ENCODE results near the gene CCND2.
A peak's percentile ranks its signal among the peaks of the same experiment; 100 is the strongest.

Gene CCND2

GRCh38 chr12:4292341-4293073 is 18.9 kb downstream of the CCND2 start:
- no CpG with 5 or more reads among the region's 16 CpGs for WGBS (ENCODE audit: insufficient coverage, insufficient read length)
- H3K9me3 ChIP-seq (ENCODE audit: control insufficient read depth, insufficient read depth, low read length) = no peaks in the 10 kb centered on the region
- no peak for DNase-seq (ENCODE audit: low read depth, low spot score)
- H3K36me3 ChIP-seq (ENCODE audit: control insufficient read depth, insufficient read depth, low read length) = peaks cover 31% of the 10 kb centered on the region
- H3K27ac ChIP-seq (ENCODE audit: low read length) = no peak overlapping the region
- H3K27me3 ChIP-seq (ENCODE audit: control insufficient read depth, insufficient read depth, low read length) = no peaks in the 10 kb centered on the region
- H3K4me3 ChIP-seq (ENCODE audit: low read length) = no peak overlapping the region
- no peaks in the 10 kb centered on the region for H3K4me1 ChIP-seq (ENCODE audit: control insufficient read depth, insufficient read depth, low read length)

- Histone ChIP-seq H3K27ac (ENCODE audit: low read length) (no peak overlapping the region), H3K4me1 (ENCODE audit: control insufficient read depth, insufficient read depth, low read length) (no peaks in the 10 kb centered on the region), H3K4me3 (ENCODE audit: low read length) (no peak overlapping the region), H3K9me3 (ENCODE audit: control insufficient read depth, insufficient read depth, low read length) (no peaks in the 10 kb centered on the region), H3K36me3 (ENCODE audit: control insufficient read depth, insufficient read depth, low read length) (peaks cover 34% of the 10 kb centered on the region), H3K27me3 (ENCODE audit: control insufficient read depth, insufficient read depth, low read length) (no peaks in the 10 kb centered on the region)
- no CpG with 5 or more reads among the region's 14 CpGs for WGBS (ENCODE audit: insufficient coverage, insufficient read length)
- DNase-seq (ENCODE audit: low read depth, low spot score) = no peak
Observed at GRCh38 chr12:4293299-4293965, 19.9 kb downstream of the CCND2 start.

- WGBS (ENCODE audit: insufficient coverage, insufficient read length) = no CpG with 5 or more reads among the region's 16 CpGs
- DNase-seq (ENCODE audit: low read depth, low spot score) = no peak
- H3K9me3 ChIP-seq (ENCODE audit: control insufficient read depth, insufficient read depth, low read length) = no peaks in the 10 kb centered on the region
Observed at GRCh38 chr12:4293966-4294505, 20.5 kb downstream of the CCND2 start.

GRCh38 chr12:4296751-4297150 is 23.2 kb downstream of the CCND2 start:
- no peak overlapping the region for H3K4me3 ChIP-seq (ENCODE audit: low read length)
- no CpG with 5 or more reads among the region's 6 CpGs for WGBS (ENCODE audit: insufficient coverage, insufficient read length)
- no peaks in the 10 kb centered on the region for H3K27me3 ChIP-seq (ENCODE audit: control insufficient read depth, insufficient read depth, low read length)
- no peaks in the 10 kb centered on the region for H3K4me1 ChIP-seq (ENCODE audit: control insufficient read depth, insufficient read depth, low read length)
- peaks cover 34% of the 10 kb centered on the region for H3K36me3 ChIP-seq (ENCODE audit: control insufficient read depth, insufficient read depth, low read length)
- no peak for DNase-seq (ENCODE audit: low read depth, low spot score)
- no peaks in the 10 kb centered on the region for H3K9me3 ChIP-seq (ENCODE audit: control insufficient read depth, insufficient read depth, low read length)
- H3K27ac ChIP-seq (ENCODE audit: low read length) = no peak overlapping the region

More at GRCh38 chr12:4293966-4294505, 20.5 kb downstream of the CCND2 start:
- Histone ChIP-seq H3K27me3 (ENCODE audit: control insufficient read depth, insufficient read depth, low read length) (no peaks in the 10 kb centered on the region), H3K4me1 (ENCODE audit: control insufficient read depth, insufficient read depth, low read length) (no peaks in the 10 kb centered on the region), H3K36me3 (ENCODE audit: control insufficient read depth, insufficient read depth, low read length) (peaks cover 30% of the 10 kb centered on the region), H3K27ac (ENCODE audit: low read length) (no peak overlapping the region), H3K4me3 (ENCODE audit: low read length) (no peak overlapping the region)

- Histone ChIP-seq H3K9me3 (ENCODE audit: control insufficient read depth, insufficient read depth, low read length) (no peaks in the 10 kb centered on the region), H3K27me3 (ENCODE audit: control insufficient read depth, insufficient read depth, low read length) (no peaks in the 10 kb centered on the region), H3K27ac (ENCODE audit: low read length) (no peak overlapping the region), H3K4me3 (ENCODE audit: low read length) (no peak overlapping the region), H3K4me1 (ENCODE audit: control insufficient read depth, insufficient read depth, low read length) (no peaks in the 10 kb centered on the region), H3K36me3 (ENCODE audit: control insufficient read depth, insufficient read depth, low read length) (peaks cover 34% of the 10 kb centered on the region)
- WGBS (ENCODE audit: insufficient coverage, insufficient read length) = no CpG with 5 or more reads among the region's 13 CpGs
- no peak for DNase-seq (ENCODE audit: low read depth, low spot score)
Observed at GRCh38 chr12:4297617-4298016, 24.1 kb downstream of the CCND2 start.

GRCh38 chr12:4300883-4301282 is 27.3 kb downstream of the CCND2 start:
- no peaks in the 10 kb centered on the region for H3K27me3 ChIP-seq (ENCODE audit: control insufficient read depth, insufficient read depth, low read length)

GRCh38 chr12:4301932-4302501 is 28.5 kb downstream of the CCND2 start:
- Histone ChIP-seq H3K27me3 (ENCODE audit: control insufficient read depth, insufficient read depth, low read length) (no peaks in the 10 kb centered on the region), H3K4me1 (ENCODE audit: control insufficient read depth, insufficient read depth, low read length) (peaks cover 1% of the 10 kb centered on the region; the same call in 1 of the 2 replicates), H3K36me3 (ENCODE audit: control insufficient read depth, insufficient read depth, low read length) (peaks cover 26% of the 10 kb centered on the region; the same call in 1 of the 2 replicates), H3K9me3 (ENCODE audit: control insufficient read depth, insufficient read depth, low read length) (no peaks in the 10 kb centered on the region), H3K4me3 (ENCODE audit: low read length) (no peak overlapping the region), H3K27ac (ENCODE audit: low read length) (no peak overlapping the region)
- DNase-seq (ENCODE audit: low read depth, low spot score) = no peak
- no CpG with 5 or more reads among the region's 11 CpGs for WGBS (ENCODE audit: insufficient coverage, insufficient read length)

More at GRCh38 chr12:4300883-4301282, 27.3 kb downstream of the CCND2 start:
- Histone ChIP-seq H3K9me3 (ENCODE audit: control insufficient read depth, insufficient read depth, low read length) (no peaks in the 10 kb centered on the region), H3K4me3 (ENCODE audit: low read length) (no peak overlapping the region), H3K4me1 (ENCODE audit: control insufficient read depth, insufficient read depth, low read length) (no peaks in the 10 kb centered on the region), H3K36me3 (ENCODE audit: control insufficient read depth, insufficient read depth, low read length) (peaks cover 35% of the 10 kb centered on the region), H3K27ac (ENCODE audit: low read length) (no peak overlapping the region)
- WGBS (ENCODE audit: insufficient coverage, insufficient read length) = no CpG with 5 or more reads among the region's 5 CpGs
- DNase-seq (ENCODE audit: low read depth, low spot score) = no peak

GRCh38 chr12:4302881-4303280 is 29.3 kb downstream of the CCND2 start:
- Histone ChIP-seq H3K27ac (ENCODE audit: low read length) (no peak overlapping the region), H3K4me3 (ENCODE audit: low read length) (no peak overlapping the region), H3K4me1 (ENCODE audit: control insufficient read depth, insufficient read depth, low read length) (peaks cover 3% of the 10 kb centered on the region; the same call in 1 of the 2 replicates), H3K9me3 (ENCODE audit: control insufficient read depth, insufficient read depth, low read length) (no peaks in the 10 kb centered on the region), H3K36me3 (ENCODE audit: control insufficient read depth, insufficient read depth, low read length) (peaks cover 22% of the 10 kb centered on the region; the same call in 1 of the 2 replicates), H3K27me3 (ENCODE audit: control insufficient read depth, insufficient read depth, low read length) (no peaks in the 10 kb centered on the region)
- WGBS (ENCODE audit: insufficient coverage, insufficient read length) = no CpG with 5 or more reads among the region's 8 CpGs
- DNase-seq (ENCODE audit: low read depth, low spot score) = no peak

GRCh38 chr12:4303750-4304149 is 30.2 kb downstream of the CCND2 start:
- Histone ChIP-seq H3K27me3 (ENCODE audit: control insufficient read depth, insufficient read depth, low read length) (no peaks in the 10 kb centered on the region), H3K36me3 (ENCODE audit: control insufficient read depth, insufficient read depth, low read length) (peaks cover 20% of the 10 kb centered on the region; the same call in 1 of the 2 replicates), H3K4me3 (ENCODE audit: low read length) (no peak overlapping the region), H3K27ac (ENCODE audit: low read length) (no peak overlapping the region), H3K4me1 (ENCODE audit: control insufficient read depth, insufficient read depth, low read length) (peaks cover 5% of the 10 kb centered on the region; the same call in 1 of the 2 replicates), H3K9me3 (ENCODE audit: control insufficient read depth, insufficient read depth, low read length) (no peaks in the 10 kb centered on the region)
- no CpG with 5 or more reads among the region's 3 CpGs for WGBS (ENCODE audit: insufficient coverage, insufficient read length)
- no peak for DNase-seq (ENCODE audit: low read depth, low spot score)

- WGBS (ENCODE audit: insufficient coverage, insufficient read length) = no CpG with 5 or more reads among the region's 25 CpGs
- H3K36me3 ChIP-seq (ENCODE audit: control insufficient read depth, insufficient read depth, low read length) = peaks cover 4% of the 10 kb centered on the region; the same call in 1 of the 2 replicates
Observed at GRCh38 chr12:4307593-4308333, 34.2 kb downstream of the CCND2 start.

More at GRCh38 chr12:4307593-4308333, 34.2 kb downstream of the CCND2 start:
- Histone ChIP-seq H3K27ac (ENCODE audit: low read length) (no peak overlapping the region), H3K4me1 (ENCODE audit: control insufficient read depth, insufficient read depth, low read length) (peaks cover 5% of the 10 kb centered on the region; the same call in 1 of the 2 replicates), H3K9me3 (ENCODE audit: control insufficient read depth, insufficient read depth, low read length) (no peaks in the 10 kb centered on the region), H3K27me3 (ENCODE audit: control insufficient read depth, insufficient read depth, low read length) (no peaks in the 10 kb centered on the region), H3K4me3 (ENCODE audit: low read length) (no peak overlapping the region)
- DNase-seq (ENCODE audit: low read depth, low spot score) = peak; percentile 82

All from iPS DF 6.9 (cell line).